ENCODE data around the gene NTNG1.

DNA sequence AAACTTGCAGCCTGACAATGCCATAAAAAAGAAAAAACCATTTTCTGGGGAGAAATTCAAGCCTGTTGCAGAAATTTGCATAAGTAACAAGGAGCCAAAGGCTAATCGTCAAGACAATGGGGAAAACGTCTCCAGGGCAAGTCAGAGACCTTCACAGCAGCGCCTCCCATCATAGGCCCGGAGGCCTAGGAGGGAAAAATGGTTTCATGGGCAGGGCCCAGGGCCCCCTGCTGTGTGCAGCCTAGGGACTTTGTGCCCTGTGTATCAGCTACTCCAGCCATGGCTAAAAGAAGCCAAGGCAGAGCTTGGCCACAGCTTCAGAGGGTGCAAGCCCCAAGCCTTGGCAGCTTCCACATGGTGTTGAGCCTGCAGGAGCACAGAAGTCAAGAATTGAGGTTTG, 369.5 kb downstream of the NTNG1 start:
- TF ChIP-seq CTCF (IDR thresholded peaks at IDR 0.05) (no peak), SP1 (CRISPR knock-in tag; conservative IDR thresholded peaks at IDR 0.05) (no peak), CBFB (CRISPR knock-in tag; IDR thresholded peaks at IDR 0.05; ENCODE audit: low read depth) (no peak)
- TF ChIP-seq, protein P1, sequence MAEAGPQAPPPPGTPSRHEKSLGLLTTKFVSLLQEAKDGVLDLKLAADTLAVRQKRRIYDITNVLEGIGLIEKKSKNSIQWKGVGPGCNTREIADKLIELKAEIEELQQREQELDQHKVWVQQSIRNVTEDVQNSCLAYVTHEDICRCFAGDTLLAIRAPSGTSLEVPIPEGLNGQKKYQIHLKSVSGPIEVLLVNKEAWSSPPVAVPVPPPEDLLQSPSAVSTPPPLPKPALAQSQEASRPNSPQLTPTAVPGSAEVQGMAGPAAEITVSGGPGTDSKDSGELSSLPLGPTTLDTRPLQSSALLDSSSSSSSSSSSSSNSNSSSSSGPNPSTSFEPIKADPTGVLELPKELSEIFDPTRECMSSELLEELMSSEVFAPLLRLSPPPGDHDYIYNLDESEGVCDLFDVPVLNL (CRISPR knock-in tag; IDR thresholded peaks at IDR 0.05; ENCODE audit: borderline replicate concordance, low read depth), result no peak

Measured in WTC11 (cell line).